ENCODE measurements around the gene ZFYVE9. TPM values are rescaled to one million over a fixed set of nuclear protein-coding genes. Genes with fewer than 3 reads are reported as not detected.
"Not testable (repeated sequence)": the region's sequence is repeated elsewhere in the genome, so short reads cannot be mapped to it uniquely, and the experiment has no call there.

Gene ZFYVE9
- total RNA-seq, 1 donor from 2014 or later = 16.5 TPM

GRCh38 chr1:52203935-52204625 is 62.2 kb downstream of the ZFYVE9 start:
- H3K27ac Mint-ChIP-seq (ENCODE audit: unreplicated experiment) = no peak overlapping the region
- no peak overlapping the region for H3K9ac ChIP-seq (ENCODE audit: low read length)
- no peaks in the 10 kb centered on the region for H3K4me1 ChIP-seq (ENCODE audit: insufficient read depth, low read length)
- no peaks in the 10 kb centered on the region for H3K4me1 Mint-ChIP-seq (ENCODE audit: low read depth, unreplicated experiment)
- peaks cover 7% of the 10 kb centered on the region for H3K79me2 ChIP-seq (ENCODE audit: insufficient read depth, low read length)
- H3K4me2 ChIP-seq (ENCODE audit: low read length) = no peak overlapping the region
- H3K36me3 Mint-ChIP-seq (ENCODE audit: low read depth, unreplicated experiment) = no peaks in the 10 kb centered on the region
- H3K9me3 ChIP-seq (ENCODE audit: insufficient read depth, low read depth, low read length) = no peaks in the 10 kb centered on the region
- no peak overlapping the region for H3K27ac ChIP-seq (ENCODE audit: low read depth, low read length)
- H3K27me3 ChIP-seq (ENCODE audit: insufficient read depth, low read length) = no peaks in the 10 kb centered on the region
- no peak for FAIRE-seq
- H4K20me1 ChIP-seq (ENCODE audit: insufficient read depth, low read length) = no peaks in the 10 kb centered on the region
- DNase-seq (ENCODE audit: low read depth) = no peak
- TF ChIP-seq EZH2 (IDR thresholded peaks at IDR 0.05; ENCODE audit: insufficient read depth, low read length) (no peak), CTCF (IDR thresholded peaks at IDR 0.05; ENCODE audit: insufficient read depth, low read depth, low read length) (no peak)
- no peak overlapping the region for H2AFZ ChIP-seq (ENCODE audit: low read depth, low read length)
- H3K27me3 Mint-ChIP-seq (ENCODE audit: low read depth, unreplicated experiment) = no peaks in the 10 kb centered on the region
- H3K9me3 Mint-ChIP-seq (ENCODE audit: unreplicated experiment) = peaks cover 3% of the 10 kb centered on the region
- H3K4me3 ChIP-seq (ENCODE audit: insufficient read depth, low read depth, low read length) = no peak overlapping the region
- H3K36me3 ChIP-seq (ENCODE audit: insufficient read depth, low read length) = no peaks in the 10 kb centered on the region
- no peak overlapping the region for H3K4me3 Mint-ChIP-seq (ENCODE audit: unreplicated experiment)

- DNase-seq (ENCODE audit: low read depth) (no peak), FAIRE-seq (no peak)
- Mint-ChIP-seq H3K27ac (ENCODE audit: unreplicated experiment) (no peak overlapping the region), H3K4me3 (ENCODE audit: unreplicated experiment) (no peak overlapping the region), H3K9me3 (ENCODE audit: unreplicated experiment) (peaks cover 3% of the 10 kb centered on the region), H3K27me3 (ENCODE audit: low read depth, unreplicated experiment) (no peaks in the 10 kb centered on the region), H3K36me3 (ENCODE audit: low read depth, unreplicated experiment) (no peaks in the 10 kb centered on the region), H3K4me1 (ENCODE audit: low read depth, unreplicated experiment) (no peaks in the 10 kb centered on the region)
- Histone ChIP-seq H3K9me3 (ENCODE audit: insufficient read depth, low read depth, low read length) (no peaks in the 10 kb centered on the region), H3K9ac (ENCODE audit: low read length) (no peak overlapping the region), H3K27me3 (ENCODE audit: insufficient read depth, low read length) (no peaks in the 10 kb centered on the region), H3K79me2 (ENCODE audit: insufficient read depth, low read length) (peaks cover 7% of the 10 kb centered on the region), H3K27ac (ENCODE audit: low read depth, low read length) (no peak overlapping the region), H3K4me1 (ENCODE audit: insufficient read depth, low read length) (no peaks in the 10 kb centered on the region), H3K4me3 (ENCODE audit: insufficient read depth, low read depth, low read length) (no peak overlapping the region), H2AFZ (ENCODE audit: low read depth, low read length) (no peak overlapping the region), H4K20me1 (ENCODE audit: insufficient read depth, low read length) (peaks cover 1% of the 10 kb centered on the region), H3K36me3 (ENCODE audit: insufficient read depth, low read length) (no peaks in the 10 kb centered on the region), H3K4me2 (ENCODE audit: low read length) (no peak overlapping the region)
- TF ChIP-seq CTCF (IDR thresholded peaks at IDR 0.05; ENCODE audit: insufficient read depth, low read depth, low read length) = no peak
- no peak for TF ChIP-seq EZH2 (IDR thresholded peaks at IDR 0.05; ENCODE audit: insufficient read depth, low read length)
Observed at GRCh38 chr1:52204696-52205095, 62.8 kb downstream of the ZFYVE9 start.

- FAIRE-seq; H3K4me3 ChIP-seq (ENCODE audit: insufficient read depth, low read depth, low read length); H3K27ac ChIP-seq (ENCODE audit: low read depth, low read length); H3K4me2 ChIP-seq (ENCODE audit: low read length); H3K27me3 ChIP-seq (ENCODE audit: insufficient read depth, low read length); H3K27ac Mint-ChIP-seq (ENCODE audit: unreplicated experiment); H3K4me1 ChIP-seq (ENCODE audit: insufficient read depth, low read length); H3K9me3 ChIP-seq (ENCODE audit: insufficient read depth, low read depth, low read length); H3K4me1 Mint-ChIP-seq (ENCODE audit: low read depth, unreplicated experiment); H3K36me3 Mint-ChIP-seq (ENCODE audit: low read depth, unreplicated experiment); H3K9me3 Mint-ChIP-seq (ENCODE audit: unreplicated experiment); H3K79me2 ChIP-seq (ENCODE audit: insufficient read depth, low read length); H2AFZ ChIP-seq (ENCODE audit: low read depth, low read length); H3K9ac ChIP-seq (ENCODE audit: low read length); DNase-seq (ENCODE audit: low read depth); H3K36me3 ChIP-seq (ENCODE audit: insufficient read depth, low read length); H4K20me1 ChIP-seq (ENCODE audit: insufficient read depth, low read length); H3K27me3 Mint-ChIP-seq (ENCODE audit: low read depth, unreplicated experiment); H3K4me3 Mint-ChIP-seq (ENCODE audit: unreplicated experiment): not testable (repeated sequence)
Observed at GRCh38 chr1:52206686-52207085, 64.8 kb downstream of the ZFYVE9 start.

Measured in astrocyte (in vitro differentiated cells and primary cell).